H9 (cell line): Measurements from ENCODE around the gene LPP. TPM values are rescaled to one million over a fixed set of nuclear protein-coding genes. Genes with fewer than 3 reads are reported as not detected.

Source experiments
- DNase-seq: peaks from one replicate; pipeline ENCODE4 v3.0.0-alpha.2; 2017
- H2AFZ ChIP-seq: one replicate; pipeline ENCODE4 v1.6.1; 2013; ENCODE audit warnings: mild to moderate bottlenecking, low read length, control low read depth, moderate library complexity
- H2AK5ac ChIP-seq: 2 replicates; pipeline ENCODE4 v1.6.1; 2013; ENCODE audit warnings: low read length, control low read depth, mixed read lengths; ENCODE audit not compliant: insufficient read length
- H2BK120ac ChIP-seq: one replicate; pipeline ENCODE4 v1.6.1; 2013; ENCODE audit warnings: low read depth, mild to moderate bottlenecking, low read length, control low read depth, inconsistent platforms; ENCODE audit not compliant: poor library complexity, severe bottlenecking
- H2BK12ac ChIP-seq: 2 replicates; pipeline ENCODE4 v1.6.1; 2013; ENCODE audit warnings: low read length, control low read depth, mixed read lengths, low read depth; ENCODE audit not compliant: insufficient read length
- H2BK15ac ChIP-seq: 2 replicates; pipeline ENCODE4 v1.6.1; 2013; ENCODE audit warnings: low read depth, low read length, control low read depth
- H2BK20ac ChIP-seq: one replicate; pipeline ENCODE4 v1.6.1; 2013; ENCODE audit warnings: low read depth, mild to moderate bottlenecking, low read length, control low read depth, inconsistent platforms; ENCODE audit not compliant: poor library complexity, severe bottlenecking
- H2BK5ac ChIP-seq: 2 replicates; pipeline ENCODE4 v1.6.1; 2013; ENCODE audit warnings: low read length, control low read depth, mixed read lengths; ENCODE audit not compliant: insufficient read length
- H3K14ac ChIP-seq: 2 replicates; pipeline ENCODE4 v1.6.1; 2013; ENCODE audit warnings: low read length, control low read depth; ENCODE audit not compliant: insufficient read depth
- H3K18ac ChIP-seq: 2 replicates; pipeline ENCODE4 v1.6.1; 2013; ENCODE audit warnings: low read depth, mild to moderate bottlenecking, mixed read lengths, low read length, control low read depth; ENCODE audit not compliant: insufficient read length
- H3K23ac ChIP-seq: 2 replicates; pipeline ENCODE4 v1.6.1; 2013; ENCODE audit warnings: low read length, control low read depth, mixed read lengths, low read depth; ENCODE audit not compliant: insufficient read length
- H3K23me2 ChIP-seq: 2 replicates; pipeline ENCODE4 v1.6.1; 2013; ENCODE audit warnings: low read depth, mild to moderate bottlenecking, mixed read lengths, low read length, control low read depth; ENCODE audit not compliant: insufficient read length, poor library complexity, severe bottlenecking
- H3K27ac ChIP-seq: 2 replicates; pipeline ENCODE4 v1.5.1; 2013; ENCODE audit warnings: low read length, control low read depth, mixed read lengths, low read depth; ENCODE audit not compliant: insufficient read length
- H3K27me3 ChIP-seq: 2 replicates; pipeline ENCODE4 v1.6.1; 2013; ENCODE audit warnings: low read length, control low read depth, inconsistent platforms; ENCODE audit not compliant: insufficient read depth
- H3K4ac ChIP-seq: 2 replicates; pipeline ENCODE4 v1.6.1; 2013; ENCODE audit warnings: low read depth, mild to moderate bottlenecking, control low read depth, inconsistent platforms, low read length, moderate library complexity
- H3K4me1 ChIP-seq: 2 replicates; pipeline ENCODE4 v1.6.1; 2013; ENCODE audit warnings: low read length, control low read depth, inconsistent platforms; ENCODE audit not compliant: insufficient read depth
- H3K4me2 ChIP-seq: 2 replicates; pipeline ENCODE4 v1.6.1; 2013; ENCODE audit warnings: low read length, control low read depth, mixed read lengths; ENCODE audit not compliant: insufficient read length, insufficient read depth
- H3K56ac ChIP-seq: 2 replicates; pipeline ENCODE4 v1.6.1; 2013; ENCODE audit warnings: low read depth, mild to moderate bottlenecking, mixed read lengths, low read length, control low read depth; ENCODE audit not compliant: insufficient read length
- H3K79me1 ChIP-seq: 2 replicates; pipeline ENCODE4 v1.6.1; 2013; ENCODE audit warnings: low read depth, mild to moderate bottlenecking, moderate library complexity, low read length, control low read depth, inconsistent platforms; ENCODE audit not compliant: insufficient read depth, poor library complexity, severe bottlenecking
- H3K79me2 ChIP-seq: 2 replicates; pipeline ENCODE4 v1.6.1; 2013; ENCODE audit warnings: low read length, control low read depth, inconsistent platforms; ENCODE audit not compliant: insufficient read depth
- H3K9ac ChIP-seq: 2 replicates; pipeline ENCODE4 v1.6.1; 2013; ENCODE audit warnings: low read length, control low read depth, mixed read lengths; ENCODE audit not compliant: insufficient read length; ENCODE audit errors: extremely low read depth
- H3K9me3 ChIP-seq: one replicate; pipeline ENCODE4 v1.6.1; 2013; ENCODE audit warnings: low read depth, low read length, inconsistent platforms; ENCODE audit not compliant: control insufficient read depth
- H3T11ph ChIP-seq: one replicate; pipeline ENCODE4 v1.6.1; 2013; ENCODE audit warnings: mild to moderate bottlenecking, low read length, control low read depth, inconsistent platforms
- H4K20me1 ChIP-seq: one replicate; pipeline ENCODE4 v1.6.1; 2013; ENCODE audit not compliant: control insufficient read depth, insufficient read length, insufficient read depth
- H4K5ac ChIP-seq: 2 replicates; pipeline ENCODE4 v1.6.1; 2013; ENCODE audit warnings: low read depth, mild to moderate bottlenecking, mixed read lengths, low read length, control low read depth; ENCODE audit not compliant: insufficient read length
- H4K8ac ChIP-seq: replicated peaks from 2 replicates; pipeline ENCODE4 v1.6.1; 2013; ENCODE audit warnings: low read length, control low read depth, mixed read lengths, low read depth; ENCODE audit not compliant: insufficient read length
- H4K91ac ChIP-seq: 2 replicates; pipeline ENCODE4 v1.6.1; 2013; ENCODE audit warnings: low read depth, mild to moderate bottlenecking, moderate library complexity, mixed read lengths, low read length, control low read depth; ENCODE audit not compliant: insufficient read length
- H3K27ac Mint-ChIP-seq, 3 experiments: 2 replicates in 2 of 3; 3 replicates in 1 of 3; pipeline ENCODE4 v1.8.0; 2020 to 2021; ENCODE audit warnings: mixed read lengths in 3 of 3, mild to moderate bottlenecking in 1 of 3, moderate library complexity in 1 of 3
- H3K27me3 Mint-ChIP-seq: 2 replicates; pipeline ENCODE4 v1.8.0; 2021; ENCODE audit warnings: low read depth, mild to moderate bottlenecking, moderate library complexity, mixed read lengths
- H3K36me3 Mint-ChIP-seq, 3 experiments: 2 replicates in 2 of 3; 3 replicates in 1 of 3; pipeline ENCODE4 v1.8.0; 2020 to 2021; ENCODE audit warnings: low read depth in 3 of 3, mixed read lengths in 3 of 3; ENCODE audit not compliant: insufficient read depth in 1 of 3
- H3K4me1 Mint-ChIP-seq, 2 experiments: 2 replicates each; pipeline ENCODE4 v1.8.0; 2020; ENCODE audit warnings: mixed read lengths in 2 of 2
- H3K4me3 Mint-ChIP-seq, 2 experiments: 2 replicates in 1 of 2; 3 replicates in 1 of 2; pipeline ENCODE4 v1.8.0; 2020 to 2021; ENCODE audit warnings: mild to moderate bottlenecking in 2 of 2, mixed read lengths in 2 of 2, moderate library complexity in 1 of 2
- H3K9me3 Mint-ChIP-seq, 2 experiments: 2 replicates in 1 of 2; 3 replicates in 1 of 2; pipeline ENCODE4 v1.8.0; 2020; ENCODE audit warnings: mild to moderate bottlenecking in 2 of 2, mixed read lengths in 2 of 2, moderate library complexity in 1 of 2
- CTCF ChIP-seq: fragments of 200-600 bp; sonication (generic); conservative IDR thresholded peaks from 3 replicates; pipeline ENCODE4 v1.8.0; 2021; ENCODE audit warnings: antibody characterized with exemption, mild to moderate bottlenecking
- WGBS: extraction: QIAGEN DNeasy Blood & Tissue Kit; methylation state at CpG from one replicate; pipeline ENCODE4 v1.1.7; 2013; ENCODE audit warnings: missing lambda C conversion rate, low lambda C conversion rate, mixed read lengths; ENCODE audit not compliant: insufficient read length; ENCODE audit errors: extremely low coverage; 5-methylcytosine and 5-hydroxymethylcytosine counted together
- total RNA-seq: library from RNA; stranded (reverse); gene quantifications from 2 replicates; pipeline ENCODE4 v1.2.1, GENCODE V29; 2021

Gene LPP
- total RNA-seq, 1 experiment from 2014 or later, result 64.6 TPM

GRCh38 chr3:188400494-188401243 lies 246.7 kb downstream of the LPP start:
- H2BK5ac ChIP-seq, result no peak overlapping the region
- H3K79me1 ChIP-seq, result no peaks in the 10 kb centered on the region
- no peak overlapping the region for H3K14ac ChIP-seq
- no peak overlapping the region for H2BK120ac ChIP-seq
- H3K9me3 Mint-ChIP-seq, result no peaks in the 10 kb centered on the region
- H3K18ac ChIP-seq, result no peak overlapping the region
- no peak overlapping the region for H4K8ac ChIP-seq
- no peak overlapping the region for H4K91ac ChIP-seq
- no peaks in the 10 kb centered on the region for H3K27me3 ChIP-seq
- no peaks in the 10 kb centered on the region for H3K4me1 ChIP-seq
- H2BK12ac ChIP-seq, result no peak overlapping the region
- no peak overlapping the region for H2BK20ac ChIP-seq
- no peak overlapping the region for H3K9ac ChIP-seq
- no CpG with 5 or more reads among the region's 2 CpGs for WGBS
- no peak overlapping the region for H3T11ph ChIP-seq
- TF ChIP-seq CTCF, result no peak
- no peaks in the 10 kb centered on the region for H3K9me3 ChIP-seq
- H3K56ac ChIP-seq, result no peak overlapping the region
- no peak overlapping the region for H3K27ac Mint-ChIP-seq
- no peak overlapping the region for H3K4me3 Mint-ChIP-seq
- H3K27ac ChIP-seq, result no peak overlapping the region
- H3K23me2 ChIP-seq, result no peaks in the 10 kb centered on the region
- H3K4ac ChIP-seq, result no peak overlapping the region
- no peaks in the 10 kb centered on the region for H3K36me3 Mint-ChIP-seq
- no peaks in the 10 kb centered on the region for H3K79me2 ChIP-seq
- H3K4me2 ChIP-seq, result no peak overlapping the region
- H3K27me3 Mint-ChIP-seq, result no peaks in the 10 kb centered on the region
- H2AFZ ChIP-seq, result no peak overlapping the region
- H2BK15ac ChIP-seq, result no peak overlapping the region
- no peaks in the 10 kb centered on the region for H4K20me1 ChIP-seq
- no peak overlapping the region for H3K23ac ChIP-seq
- peaks cover 0 to 15% of the 10 kb centered on the region in 2 experiments; a peak in 2 of 4 replicates for H3K4me1 Mint-ChIP-seq
- no peak for DNase-seq
- no peak overlapping the region for H4K5ac ChIP-seq
- H2AK5ac ChIP-seq, result no peak overlapping the region
